IPS-18c (cell line): ENCODE data around the gene HILPDA.
"Not testable (repeated sequence)": the region's sequence is repeated elsewhere in the genome, so short reads cannot be mapped to it uniquely, and the experiment has no call there.

Source experiments
- H3K4me3 ChIP-seq: 2 replicates; pipeline ENCODE4 v1.7.0; 2013; ENCODE audit warnings: low read depth, mild to moderate bottlenecking, low read length, moderate library complexity; ENCODE audit not compliant: insufficient read depth
- H3K9me3 ChIP-seq: one replicate; pipeline ENCODE4 v1.6.1; 2013; ENCODE audit warnings: mild to moderate bottlenecking, low read length, moderate library complexity; ENCODE audit not compliant: control insufficient read depth, insufficient read depth

HILPDA gene

DNA sequence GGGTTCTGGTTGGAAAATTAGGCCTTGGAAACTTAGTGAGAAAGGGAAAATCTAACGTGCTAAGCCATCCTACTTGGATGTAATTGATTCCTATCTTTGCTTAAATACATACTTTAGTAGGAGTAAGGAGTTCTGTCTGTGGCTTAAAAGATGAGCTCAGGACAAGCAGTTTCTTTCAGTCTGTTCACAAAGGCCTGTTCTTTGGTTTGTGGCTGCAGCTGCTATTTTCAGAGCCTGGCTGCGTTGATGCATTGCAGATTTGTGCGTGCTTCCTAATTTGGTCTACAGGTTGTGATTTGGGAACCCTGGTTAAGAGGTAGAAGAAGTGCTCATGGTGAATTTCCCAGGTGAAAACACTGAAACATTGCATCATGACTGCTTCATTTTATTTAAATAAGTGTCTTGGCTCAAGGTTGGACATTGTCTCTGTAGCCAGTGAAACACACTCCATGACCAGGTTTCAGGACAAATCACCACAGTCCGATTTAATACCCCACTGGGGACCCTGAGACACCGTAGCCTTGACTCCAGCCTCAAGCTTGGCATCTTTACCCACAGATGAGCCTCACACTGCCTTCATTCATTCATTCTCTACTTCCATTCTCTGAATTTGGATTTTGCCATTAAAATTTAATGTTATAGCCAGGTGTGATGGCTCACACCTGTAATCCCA, 51.8 kb downstream of the HILPDA start:
- not testable (repeated sequence) for H3K9me3 ChIP-seq, H3K4me3 ChIP-seq
